Neural cell (in vitro differentiated cells): ENCODE measurements around the gene EDRF1. TPM values are rescaled to one million over a fixed set of nuclear protein-coding genes. Genes with fewer than 3 reads are reported as not detected.

Source experiments
- H2AFZ ChIP-seq: fragments of 200-600, 300-800 bp; sonication (generic), shearing (Covaris generic); 2 replicates; pipeline ENCODE4 v1.6.0; 2014; ENCODE audit warnings: low read depth, mild to moderate bottlenecking, antibody characterized with exemption, low read length, moderate library complexity
- H3F3A ChIP-seq: fragments of 200-600 bp; shearing (Covaris generic); 2 replicates; pipeline ENCODE4 v1.6.1; 2016; ENCODE audit warnings: mild to moderate bottlenecking, moderate library complexity, mixed read lengths, antibody characterized with exemption, low read length; ENCODE audit not compliant: insufficient read depth, poor library complexity, severe bottlenecking
- H3K27ac ChIP-seq: fragments of 200-600, 300-800 bp; sonication (generic), shearing (Covaris generic); 2 replicates; pipeline ENCODE4 v1.5.1; 2014; ENCODE audit warnings: mild to moderate bottlenecking, low read length, moderate library complexity
- H3K27me3 ChIP-seq: fragments of 300-800, 200-600 bp; sonication (generic), shearing (Covaris generic); 2 replicates; pipeline ENCODE4 v1.6.0; 2014; ENCODE audit warnings: mild to moderate bottlenecking, low read depth, low read length, moderate library complexity; ENCODE audit not compliant: insufficient read depth
- H3K36me3 ChIP-seq: fragments of 300-800, 200-600 bp; sonication (generic), shearing (Covaris generic); 2 replicates; pipeline ENCODE4 v1.5.1; 2014; ENCODE audit warnings: mild to moderate bottlenecking, antibody characterized with exemption, low read length, moderate library complexity; ENCODE audit not compliant: insufficient read depth
- H3K4me2 ChIP-seq: fragments of 300-800, 200-600 bp; sonication (generic), shearing (Covaris generic); 2 replicates; pipeline ENCODE4 v1.6.0; 2014; ENCODE audit warnings: mild to moderate bottlenecking, low read length
- H3K4me3 ChIP-seq: fragments of 300-800, 200-600 bp; sonication (generic), shearing (Covaris generic); 2 replicates; pipeline ENCODE4 v1.5.1; 2014; ENCODE audit warnings: mild to moderate bottlenecking, low read length, moderate library complexity
- H3K79me2 ChIP-seq: fragments of 200-600 bp; shearing (Covaris generic); replicated peaks from 2 replicates; pipeline ENCODE4 v1.6.0; 2014; ENCODE audit warnings: mild to moderate bottlenecking, low read length, moderate library complexity; ENCODE audit not compliant: insufficient read depth
- H3K9ac ChIP-seq: fragments of 300-800, 200-600 bp; sonication (generic), shearing (Covaris generic); 2 replicates; pipeline ENCODE4 v1.6.1; 2016; ENCODE audit warnings: mild to moderate bottlenecking, low read length, mixed read lengths
- H3K9me2 ChIP-seq: fragments of 200-600 bp; shearing (Covaris generic); 2 replicates; pipeline ENCODE4 v1.6.1; 2016; ENCODE audit warnings: mild to moderate bottlenecking, low read length, mixed read lengths; ENCODE audit not compliant: insufficient read depth
- H3K9me3 ChIP-seq: fragments of 200-600, 300-800 bp; sonication (generic), shearing (Covaris generic); 2 replicates; pipeline ENCODE4 v1.6.1; 2016; ENCODE audit warnings: mild to moderate bottlenecking, mixed run types, low read length, moderate library complexity, mixed read lengths
- H4K20me1 ChIP-seq: fragments of 200-600 bp; shearing (Covaris generic); 2 replicates; pipeline ENCODE4 v1.6.1; 2016; ENCODE audit warnings: mild to moderate bottlenecking, mixed run types; ENCODE audit not compliant: insufficient read depth
- CTCF ChIP-seq: fragments of 450-650 bp; IDR thresholded peaks from 2 replicates; pipeline ENCODE4 v1.5.1; 2014; ENCODE audit warnings: antibody characterized with exemption, mild to moderate bottlenecking, moderate library complexity; ENCODE audit not compliant: poor library complexity, severe bottlenecking
- EP300 ChIP-seq: fragments of 450-650 bp; conservative IDR thresholded peaks from 2 replicates; pipeline ENCODE4 v1.6.1; 2014; ENCODE audit warnings: antibody characterized with exemption, mild to moderate bottlenecking, moderate library complexity; ENCODE audit not compliant: poor library complexity, severe bottlenecking
- EZH2 ChIP-seq: fragments of 200-600, 300-800 bp; shearing (Covaris generic), sonication (generic); IDR thresholded peaks from 2 replicates; pipeline ENCODE4 v1.6.1; 2014; ENCODE audit warnings: antibody characterized with exemption, low read length, borderline replicate concordance, mild to moderate bottlenecking; ENCODE audit not compliant: insufficient read depth, poor library complexity, severe bottlenecking
- MXI1 ChIP-seq: fragments of 450-650 bp; conservative IDR thresholded peaks from 2 replicates; pipeline ENCODE4 v1.6.1; 2014; ENCODE audit warnings: antibody characterized with exemption, mild to moderate bottlenecking; ENCODE audit not compliant: poor library complexity, severe bottlenecking
- POLR2AphosphoS5 ChIP-seq: IDR thresholded peaks from 2 replicates; pipeline ENCODE4 v1.6.1; 2012
- RAD21 ChIP-seq: fragments of 450-650 bp; conservative IDR thresholded peaks from 2 replicates; pipeline ENCODE4 v1.6.1; 2014; ENCODE audit warnings: antibody characterized with exemption, mild to moderate bottlenecking, moderate library complexity
- REST ChIP-seq: IDR thresholded peaks from 2 replicates; pipeline ENCODE4 v1.6.1; 2012; ENCODE audit warnings: borderline replicate concordance
- SMC3 ChIP-seq: fragments of 450-650 bp; conservative IDR thresholded peaks from 2 replicates; pipeline ENCODE4 v1.6.1; 2014; ENCODE audit warnings: antibody characterized with exemption, mild to moderate bottlenecking, moderate library complexity; ENCODE audit not compliant: poor library complexity
- TAF1 ChIP-seq: IDR thresholded peaks from 2 replicates; pipeline ENCODE4 v1.6.1; 2012; ENCODE audit warnings: low read depth
- polyA plus RNA-seq: library from polyadenylated mRNA; depleted of rRNA; stranded (reverse); fragments of >200 nt; gene quantifications from 2 replicates; pipeline ENCODE4 v1.2.3, GENCODE V29; 2014

The EDRF1 gene
- polyA plus RNA-seq, 1 donor from 2014 or later, result 54.1 TPM

- no peak overlapping the region for H3K9ac ChIP-seq
- no peaks in the 10 kb centered on the region for H3K36me3 ChIP-seq
- no peaks in the 10 kb centered on the region for H3K79me2 ChIP-seq
- H3K9me2 ChIP-seq, result no peaks in the 10 kb centered on the region
- H2AFZ ChIP-seq, result no peak overlapping the region
- no peaks in the 10 kb centered on the region for H4K20me1 ChIP-seq
- no peak overlapping the region for H3K4me2 ChIP-seq
- H3K27me3 ChIP-seq, result no peaks in the 10 kb centered on the region
- H3F3A ChIP-seq, result no peaks in the 10 kb centered on the region
- no peak overlapping the region for H3K4me3 ChIP-seq
- no peak overlapping the region for H3K27ac ChIP-seq
- TF ChIP-seq POLR2AphosphoS5 (no peak), CTCF (no peak), SMC3 (no peak), EP300 (no peak), MXI1 (no peak), RAD21 (no peak), EZH2 (no peak), TAF1 (no peak), REST (no peak)
- H3K9me3 ChIP-seq, result no peaks in the 10 kb centered on the region
Observed at GRCh38 chr10:125795637-125796190, 76.2 kb downstream of the EDRF1 start.

GRCh38 chr10:125797424-125797823 is 77.9 kb downstream of the EDRF1 start:
- H3K9me2 ChIP-seq, result no peaks in the 10 kb centered on the region
- H3K9me3 ChIP-seq, result no peaks in the 10 kb centered on the region
- H3F3A ChIP-seq, result no peaks in the 10 kb centered on the region
- H3K4me2 ChIP-seq, result no peak overlapping the region
- no peaks in the 10 kb centered on the region for H4K20me1 ChIP-seq
- H3K36me3 ChIP-seq, result no peaks in the 10 kb centered on the region
- no peak overlapping the region for H3K4me3 ChIP-seq
- no peaks in the 10 kb centered on the region for H3K79me2 ChIP-seq
- H3K27me3 ChIP-seq, result no peaks in the 10 kb centered on the region
- H2AFZ ChIP-seq, result no peak overlapping the region
- H3K9ac ChIP-seq, result no peak overlapping the region
- no peak overlapping the region for H3K27ac ChIP-seq
- TF ChIP-seq POLR2AphosphoS5, result no peak
- no peak for TF ChIP-seq EP300
- no peak for TF ChIP-seq CTCF
- TF ChIP-seq RAD21, result no peak
- no peak for TF ChIP-seq EZH2
- TF ChIP-seq REST, result no peak
- no peak for TF ChIP-seq MXI1
- TF ChIP-seq TAF1, result no peak
- TF ChIP-seq SMC3, result no peak
